HL-60/S4 treated with retinoic acid at 250 ng/mL for 4 days and 3 days (cell line): ENCODE data around the gene MAGEA2.
"Not testable (repeated sequence)": the region's sequence is repeated elsewhere in the genome, so short reads cannot be mapped to it uniquely, and the experiment has no call there.

Experiments used
- in situ Hi-C: fragments of 300-500 bp; cut with MboI; formaldehyde crosslinking; loops from 2 replicates; pipeline ENCODE4 v1.7.0; 2022; ENCODE audit warnings: low sequenced_read_pairs

MAGEA2 gene, protein sequence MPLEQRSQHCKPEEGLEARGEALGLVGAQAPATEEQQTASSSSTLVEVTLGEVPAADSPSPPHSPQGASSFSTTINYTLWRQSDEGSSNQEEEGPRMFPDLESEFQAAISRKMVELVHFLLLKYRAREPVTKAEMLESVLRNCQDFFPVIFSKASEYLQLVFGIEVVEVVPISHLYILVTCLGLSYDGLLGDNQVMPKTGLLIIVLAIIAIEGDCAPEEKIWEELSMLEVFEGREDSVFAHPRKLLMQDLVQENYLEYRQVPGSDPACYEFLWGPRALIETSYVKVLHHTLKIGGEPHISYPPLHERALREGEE

DNA sequence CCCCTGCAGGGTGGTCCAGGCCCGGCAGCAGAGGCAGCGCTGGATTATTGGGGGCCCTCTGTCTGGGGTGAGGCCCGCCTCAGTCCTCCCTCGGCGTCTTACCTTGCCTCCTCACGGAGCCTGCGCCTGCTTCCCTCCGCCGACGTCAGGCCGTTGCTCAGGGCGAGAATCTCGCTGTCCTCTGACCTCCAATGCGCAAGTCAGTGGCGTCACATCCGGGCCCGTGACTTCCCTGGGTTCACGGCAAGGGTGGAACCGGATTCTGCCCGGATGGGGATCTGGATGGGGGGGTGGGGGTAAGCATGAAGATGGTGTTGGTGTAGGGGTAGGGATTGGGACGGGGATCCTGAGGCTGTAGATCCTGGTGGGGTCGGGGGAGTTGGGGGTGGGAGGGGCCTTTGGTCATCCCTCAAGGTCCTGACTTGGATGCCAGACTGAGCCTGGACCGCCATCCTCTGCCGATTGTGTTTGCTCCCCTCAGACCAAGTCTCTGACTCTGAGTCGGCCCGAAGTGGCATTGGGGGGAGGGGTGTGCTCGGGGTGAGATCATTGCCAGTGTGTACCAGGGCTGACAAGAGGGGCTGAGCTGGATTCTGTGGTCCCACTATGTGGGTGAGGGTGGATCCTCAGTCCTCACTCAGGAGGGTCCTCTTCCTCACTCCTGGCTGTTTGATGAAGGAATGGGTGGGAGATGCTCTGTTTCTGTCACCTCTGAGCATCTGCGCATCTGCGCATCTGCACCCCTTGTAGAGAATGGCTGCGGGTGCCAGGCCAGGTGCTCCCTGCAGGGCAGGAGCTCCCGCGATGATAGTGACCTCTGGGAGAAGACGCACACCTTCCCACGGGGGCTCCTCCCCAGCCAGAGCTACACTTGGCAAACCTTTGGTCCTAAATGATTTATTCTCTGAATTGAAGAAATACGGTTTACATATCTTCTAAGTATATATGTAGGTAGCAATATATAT is at the start of gene MAGEA2:
TSS of gene MAGEA2 (minus strand) at position 157 of the 965 bp plus-strand sequence. CDS start 2,479 bp downstream, outside the sequence.
- in situ Hi-C loops, result not testable (repeated sequence)

DNA sequence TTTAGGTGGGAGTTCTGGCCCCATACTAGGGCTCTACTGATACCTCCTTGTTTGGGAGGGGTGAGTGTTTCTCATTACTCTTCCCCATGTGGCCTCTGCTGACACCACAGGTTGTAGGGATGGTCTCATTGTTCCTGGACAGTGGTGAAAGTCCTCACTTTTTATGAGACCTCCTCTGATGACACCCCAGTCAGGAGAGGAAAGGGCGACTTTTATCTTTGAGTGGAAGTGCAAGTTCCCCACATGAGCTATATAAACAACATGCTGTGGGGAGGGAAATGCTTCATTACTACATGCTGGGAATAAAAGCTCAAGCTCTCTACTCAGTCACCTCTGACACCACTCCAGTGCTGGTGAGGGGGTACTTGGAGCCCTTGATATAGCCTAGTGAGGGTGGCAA is 45.3 kb upstream of the MAGEA2 start:
- in situ Hi-C loops, result no loop called here

- in situ Hi-C loops, result not testable (repeated sequence)
Measured at GRCh38 chrX:152787062-152787461, 33.4 kb upstream of the MAGEA2 start.

- in situ Hi-C loops, result not testable (repeated sequence)
Measured at GRCh38 chrX:152769549-152770289, 16.1 kb upstream of the MAGEA2 start, which contains the start of gene MAGEA6. MAGEA6 (minus strand) TSS chrX:152769689; CDS start chrX:152767650, 2,039 bp downstream.

DNA sequence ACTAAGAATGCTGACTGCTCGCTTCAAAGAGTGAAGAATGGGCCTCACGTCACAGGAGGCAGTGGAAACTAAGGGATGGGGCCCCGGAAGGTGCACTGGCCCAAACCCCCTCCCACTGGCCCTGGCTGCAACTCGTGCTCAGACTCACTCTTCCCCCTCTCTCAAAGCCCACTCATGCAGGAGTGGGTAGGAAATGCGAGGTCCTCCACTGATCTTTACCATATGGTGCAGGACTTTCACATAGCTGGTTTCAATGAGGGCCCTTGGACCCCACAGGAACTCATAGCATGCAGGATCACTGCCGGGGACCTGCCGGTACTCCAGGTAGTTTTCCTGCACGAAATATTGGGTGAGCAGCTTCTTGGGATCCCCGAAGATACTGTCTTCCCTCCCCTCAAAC is 12.9 kb upstream of the MAGEA2 start:
- in situ Hi-C loops, result not testable (repeated sequence)

DNA sequence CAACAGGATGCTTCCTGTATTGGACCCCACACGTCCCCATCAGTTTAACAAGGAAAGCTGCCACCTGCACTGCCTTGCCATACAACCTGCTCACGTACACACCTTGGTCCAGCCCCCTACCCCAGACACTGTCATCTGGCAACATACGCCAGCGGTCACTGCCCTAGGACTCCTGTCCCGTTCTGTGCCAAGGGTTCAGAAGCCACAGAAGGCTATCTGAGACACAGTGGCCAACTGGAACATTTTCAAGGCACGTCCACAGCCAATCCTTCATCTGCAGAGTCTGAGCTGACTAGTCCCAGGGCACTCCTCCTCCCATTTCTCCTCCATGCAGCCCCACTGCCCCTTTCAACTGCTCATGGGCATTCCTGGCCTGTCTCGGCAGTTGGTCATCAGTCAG is 7.9 kb upstream of the MAGEA2 start:
- in situ Hi-C loops, result not testable (repeated sequence)

- in situ Hi-C loops, result not testable (repeated sequence)
Measured at GRCh38 chrX:152759544-152759943, 5.9 kb upstream of the MAGEA2 start.

DNA sequence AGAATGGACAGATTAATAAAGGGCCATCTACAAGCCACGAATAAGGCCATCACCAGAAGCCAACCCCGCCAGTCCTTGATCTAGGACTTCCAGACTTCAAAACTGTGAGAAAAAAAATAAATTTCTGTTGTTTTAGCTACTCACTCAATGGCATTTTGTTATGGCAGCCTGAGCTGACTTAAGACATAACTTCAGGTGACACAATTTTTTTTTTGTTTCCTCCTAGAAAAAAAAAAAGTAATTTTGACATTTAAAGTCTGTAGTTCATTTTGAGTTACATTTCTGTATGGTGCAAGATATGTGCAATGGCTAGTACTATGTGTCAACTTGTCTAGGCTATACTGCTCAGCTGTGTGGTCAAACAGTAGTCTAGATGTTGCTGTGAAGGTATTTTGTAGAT is 5.3 kb upstream of the MAGEA2 start, which contains the start of gene CSAG3:
TSS of gene CSAG3 (plus strand) at position 301 of the 400 bp plus-strand sequence.
- in situ Hi-C loops, result not testable (repeated sequence)

GRCh38 chrX:152754871-152755270 is 1.2 kb upstream of the MAGEA2 start:
- in situ Hi-C loops, result not testable (repeated sequence)

DNA sequence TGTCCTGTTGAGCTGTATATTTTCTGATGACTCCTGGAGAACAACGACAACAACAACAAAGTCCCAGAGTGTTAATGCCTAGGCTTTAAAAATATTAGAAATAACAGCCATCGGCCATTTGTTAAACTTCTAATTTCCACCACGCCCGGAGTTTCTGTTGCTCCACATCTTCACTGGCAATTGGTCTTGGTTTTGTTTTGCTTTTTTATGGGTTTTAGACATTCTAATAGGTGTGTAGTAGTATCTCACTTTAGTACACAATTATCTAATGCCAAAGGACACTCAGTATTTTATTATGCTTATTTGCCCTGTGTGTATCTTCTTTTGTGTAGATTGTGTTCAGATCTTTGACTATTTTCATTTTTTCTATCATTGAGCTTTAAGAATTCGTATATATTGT is 15.1 kb downstream of the MAGEA2 start:
- in situ Hi-C loops, result no loop called here

DNA sequence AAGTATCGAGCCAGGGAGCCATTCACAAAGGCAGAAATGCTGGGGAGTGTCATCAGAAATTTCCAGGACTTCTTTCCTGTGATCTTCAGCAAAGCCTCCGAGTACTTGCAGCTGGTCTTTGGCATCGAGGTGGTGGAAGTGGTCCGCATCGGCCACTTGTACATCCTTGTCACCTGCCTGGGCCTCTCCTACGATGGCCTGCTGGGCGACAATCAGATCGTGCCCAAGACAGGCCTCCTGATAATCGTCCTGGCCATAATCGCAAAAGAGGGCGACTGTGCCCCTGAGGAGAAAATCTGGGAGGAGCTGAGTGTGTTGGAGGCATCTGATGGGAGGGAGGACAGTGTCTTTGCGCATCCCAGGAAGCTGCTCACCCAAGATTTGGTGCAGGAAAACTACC is 17.1 kb downstream of the MAGEA2 start:
- in situ Hi-C loops, result not testable (repeated sequence)

DNA sequence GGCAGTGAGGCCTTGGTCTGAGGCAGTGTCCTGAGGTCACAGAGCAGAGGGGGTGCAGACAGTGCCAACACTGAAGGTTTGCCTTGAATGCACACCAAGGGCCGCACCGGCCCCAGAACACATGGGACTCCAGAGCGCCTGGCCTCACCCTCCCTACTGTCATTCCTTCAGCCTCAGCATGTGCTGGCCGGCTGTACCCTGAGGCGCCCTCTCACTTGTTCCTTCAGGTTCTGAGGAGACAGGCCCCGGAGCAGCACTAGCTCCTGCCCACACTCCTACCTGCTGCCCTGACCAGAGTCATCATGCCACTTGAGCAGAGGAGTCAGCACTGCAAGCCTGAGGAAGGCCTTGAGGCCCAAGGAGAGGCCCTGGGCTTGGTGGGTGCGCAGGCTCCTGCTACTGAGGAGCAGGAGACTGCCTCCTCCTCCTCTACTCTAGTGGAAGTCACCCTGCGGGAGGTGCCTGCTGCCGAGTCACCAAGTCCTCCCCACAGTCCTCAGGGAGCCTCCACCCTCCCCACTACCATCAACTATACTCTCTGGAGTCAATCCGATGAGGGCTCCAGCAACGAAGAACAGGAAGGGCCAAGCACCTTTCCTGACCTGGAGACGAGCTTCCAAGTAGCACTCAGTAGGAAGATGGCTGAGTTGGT is 17.7 kb downstream of the MAGEA2 start:
- in situ Hi-C loops, result no loop called here

DNA sequence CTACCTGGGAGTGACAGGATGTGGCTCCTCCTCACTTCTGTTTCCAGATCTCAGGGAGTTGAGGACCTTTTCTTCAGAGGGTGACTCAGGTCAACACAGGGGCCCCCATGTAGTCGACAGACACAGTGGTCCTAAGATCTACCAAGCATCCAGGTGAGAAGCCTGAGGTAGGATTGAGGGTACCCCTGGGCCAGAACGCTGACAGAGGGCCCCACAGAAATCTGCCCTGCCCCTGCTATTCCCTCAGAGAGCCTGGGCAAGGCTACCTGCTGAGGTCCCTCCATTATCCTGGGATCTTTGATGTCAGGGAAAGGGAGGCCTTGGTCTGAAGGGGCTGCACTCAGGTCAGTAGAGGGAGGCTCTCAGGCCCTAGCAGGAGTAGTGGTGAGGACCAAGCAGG is 18.5 kb downstream of the MAGEA2 start:
- in situ Hi-C loops, result no loop called here

- in situ Hi-C loops, result not testable (repeated sequence)
Measured at GRCh38 chrX:152734143-152734858, 19.3 kb downstream of the MAGEA2 start.

DNA sequence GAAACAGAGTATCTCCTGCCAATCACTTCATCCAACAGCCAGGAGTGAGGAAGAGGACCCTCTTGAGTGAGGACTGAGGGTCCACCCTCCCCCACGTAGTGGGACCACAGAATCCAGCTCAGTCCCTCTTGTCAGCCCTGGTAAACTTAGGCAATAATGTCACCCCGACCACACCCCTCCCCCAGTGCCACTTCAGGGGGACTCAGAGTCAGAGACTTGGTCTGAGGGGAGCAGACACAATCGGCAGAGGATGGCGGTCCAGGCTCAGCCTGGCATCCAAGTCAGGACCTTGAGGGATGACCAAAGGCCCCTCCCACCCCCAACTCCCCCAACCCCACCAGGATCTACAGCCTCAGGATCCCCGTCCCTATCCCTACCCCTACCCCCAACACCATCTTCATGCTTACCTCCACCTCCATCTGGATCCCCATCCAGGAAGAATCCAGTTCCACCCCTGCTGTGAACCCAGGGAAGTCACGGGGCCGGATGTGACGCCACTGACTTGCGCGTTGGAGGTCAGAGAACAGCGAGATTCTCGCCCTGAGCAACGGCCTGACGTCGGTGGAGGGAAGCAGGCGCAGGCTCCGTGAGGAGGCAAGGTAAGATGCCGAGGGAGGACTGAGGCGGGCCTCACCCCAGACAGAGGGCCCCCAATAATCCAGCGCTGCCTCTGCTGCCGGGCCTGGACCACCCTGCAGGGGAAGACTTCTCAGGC is 20.2 kb downstream of the MAGEA2 start, which contains the start of the genes CSAG1 and MAGEA12:
TSS of gene CSAG1 (minus strand) at position 461 of the 715 bp plus-strand sequence. CDS start 1,261 bp downstream, outside the sequence.
TSS of gene MAGEA12 (plus strand) at position 497 of the 715 bp plus-strand sequence. CDS start 2,405 bp downstream, outside the sequence.
- in situ Hi-C loops, result no loop called here

DNA sequence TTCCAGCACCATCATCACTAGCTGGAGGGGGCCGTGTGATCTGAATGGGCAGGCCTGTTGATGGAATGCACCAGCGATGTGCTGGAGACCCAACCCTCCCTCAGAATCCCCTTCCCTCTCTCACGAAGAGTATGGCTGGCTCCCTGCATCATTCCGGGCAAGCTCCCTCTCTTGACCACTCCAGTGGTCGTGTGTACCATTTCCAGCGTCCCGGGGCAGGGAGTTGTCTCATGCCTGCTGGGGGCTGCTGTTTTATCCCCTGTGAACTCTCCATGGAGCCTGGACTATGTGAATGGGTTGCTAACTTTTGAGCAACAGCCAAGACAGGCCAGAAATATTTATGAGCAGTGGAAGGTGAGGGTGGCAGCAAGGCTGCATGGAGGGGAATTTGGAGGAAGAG is 28.2 kb downstream of the MAGEA2 start:
- in situ Hi-C loops, result no loop called here

GRCh38 chrX:152713815-152714787 is 39.5 kb downstream of the MAGEA2 start, which contains the start of gene MAGEA2B:
MAGEA2B (plus strand) TSS chrX:152714628; CDS start chrX:152717107, 2,479 bp downstream.
- in situ Hi-C loops, result not testable (repeated sequence)
